Measurements from ENCODE around the gene LRP1B.

- TF ChIP-seq, protein P1, sequence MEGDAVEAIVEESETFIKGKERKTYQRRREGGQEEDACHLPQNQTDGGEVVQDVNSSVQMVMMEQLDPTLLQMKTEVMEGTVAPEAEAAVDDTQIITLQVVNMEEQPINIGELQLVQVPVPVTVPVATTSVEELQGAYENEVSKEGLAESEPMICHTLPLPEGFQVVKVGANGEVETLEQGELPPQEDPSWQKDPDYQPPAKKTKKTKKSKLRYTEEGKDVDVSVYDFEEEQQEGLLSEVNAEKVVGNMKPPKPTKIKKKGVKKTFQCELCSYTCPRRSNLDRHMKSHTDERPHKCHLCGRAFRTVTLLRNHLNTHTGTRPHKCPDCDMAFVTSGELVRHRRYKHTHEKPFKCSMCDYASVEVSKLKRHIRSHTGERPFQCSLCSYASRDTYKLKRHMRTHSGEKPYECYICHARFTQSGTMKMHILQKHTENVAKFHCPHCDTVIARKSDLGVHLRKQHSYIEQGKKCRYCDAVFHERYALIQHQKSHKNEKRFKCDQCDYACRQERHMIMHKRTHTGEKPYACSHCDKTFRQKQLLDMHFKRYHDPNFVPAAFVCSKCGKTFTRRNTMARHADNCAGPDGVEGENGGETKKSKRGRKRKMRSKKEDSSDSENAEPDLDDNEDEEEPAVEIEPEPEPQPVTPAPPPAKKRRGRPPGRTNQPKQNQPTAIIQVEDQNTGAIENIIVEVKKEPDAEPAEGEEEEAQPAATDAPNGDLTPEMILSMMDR (IDR thresholded peaks at IDR 0.05), result no peak
- no peak for TF ChIP-seq POLR2A (IDR thresholded peaks at IDR 0.05)
These were observed 100.1 kb downstream of the LRP1B start for GRCh38 chr2:142030735-142031134.

Data from Peyer's patch (tissue), 4 donors.